HepG2 (cell line): Measurements from ENCODE around the gene PHF2. TPM values are rescaled to one million over a fixed set of nuclear protein-coding genes. Genes with fewer than 3 reads are reported as not detected.

Experiments used
- ATAC-seq: fragments of 200-7000 bp; cut with Tn5 transposase; 3 replicates; pipeline ENCODE4 v1.9.1; 2020; ENCODE audit warnings: mild to moderate bottlenecking, moderate library complexity
- BruUV-seq: library from RNA; stranded (reverse); fragments of 400-500 nt; replicated peaks from 2 replicates; lab custom pipeline; 2021; lab: Mats Ljungman, UMichigan
- CTCF ChIA-PET: fragments of 300-600 bp; formaldehyde crosslinking; extraction: SDS; loops from one replicate; lab custom pipeline; 2021; ENCODE audit warnings: low total read pairs, inconsistent platforms, low intra/inter-chr PET ratio; lab: Yijun Ruan, JAX
- POLR2A ChIA-PET: fragments of 350-600 bp; sonication (Branson Sonifier 250); formaldehyde crosslinking; loops from one replicate; lab custom pipeline; 2020; ENCODE audit warnings: antibody characterized with exemption, inconsistent platforms; lab: Yijun Ruan, JAX
- DNase-seq: peaks from one replicate; pipeline ENCODE4 v3.0.0-alpha.2; 2015; ENCODE audit warnings: low spot score
- FAIRE-seq: peaks from 3 replicates; lab custom pipeline; 2011; peaks lifted over from hg19 to GRCh38; lab: Jason Lieb, UNC
- H2AFZ ChIP-seq: one replicate; pipeline ENCODE4 v1.6.1; 2011; ENCODE audit warnings: low read length, inconsistent platforms
- H3K27ac ChIP-seq: fragments of 300-600 bp; 3 replicates; pipeline ENCODE4 v1.8.0; 2011; ENCODE audit warnings: mixed run types, mild to moderate bottlenecking, mixed read lengths, low read length, inconsistent platforms; ENCODE audit not compliant: insufficient read depth; ENCODE audit errors: extremely low read length
- H3K27me3 ChIP-seq, 2 experiments: fragments of 200-600 bp in 1 of 2; 2 replicates in 1 of 2; 3 replicates in 1 of 2; pipeline versions ENCODE4 v1.6.0 to v1.8.0; 2011; ENCODE audit warnings: low read length in 2 of 2, mild to moderate bottlenecking in 2 of 2, moderate library complexity in 2 of 2, inconsistent platforms in 1 of 2; ENCODE audit not compliant: insufficient read depth in 2 of 2, control insufficient read depth in 1 of 2
- H3K36me3 ChIP-seq, 2 experiments: fragments of 200-600 bp in 1 of 2; replicated peaks in 1 of 2; 2 replicates in 1 of 2; 3 replicates in 1 of 2; pipeline versions ENCODE4 v1.5.1 to v1.8.0; 2011; ENCODE audit warnings: low read length in 2 of 2, inconsistent platforms in 1 of 2; ENCODE audit not compliant: insufficient read depth in 2 of 2, control insufficient read depth in 1 of 2
- H3K4me1 ChIP-seq: 2 replicates; pipeline ENCODE4 v1.5.1; 2012; ENCODE audit warnings: low read length, inconsistent platforms; ENCODE audit not compliant: insufficient read depth
- H3K4me2 ChIP-seq: 2 replicates; pipeline ENCODE4 v1.6.0; 2011; ENCODE audit warnings: low read depth, low read length, inconsistent platforms
- H3K4me3 ChIP-seq, 3 experiments: fragments of 200-600 bp in 1 of 3; sonication (generic), shearing (Covaris generic) in 1 of 3; replicated peaks in 1 of 3; 2 replicates each; pipeline ENCODE4 v1.5.1; 2011 to 2016; ENCODE audit warnings: low read length in 3 of 3, inconsistent platforms in 2 of 3, low read depth in 2 of 3, mild to moderate bottlenecking in 2 of 3, control low read depth in 1 of 3, mixed read lengths in 1 of 3; ENCODE audit not compliant: insufficient read depth in 1 of 3
- H3K79me2 ChIP-seq: one replicate; pipeline ENCODE4 v1.6.1; 2011; ENCODE audit warnings: low read length, inconsistent platforms; ENCODE audit not compliant: insufficient read depth
- H3K9ac ChIP-seq: 2 replicates; pipeline ENCODE4 v1.6.0; 2011; ENCODE audit warnings: mild to moderate bottlenecking, low read depth, low read length, inconsistent platforms; ENCODE audit not compliant: insufficient read depth
- H3K9me3 ChIP-seq: 2 replicates; pipeline ENCODE4 v1.5.1; 2012; ENCODE audit warnings: mild to moderate bottlenecking, low read length
- H4K20me1 ChIP-seq: 2 replicates; pipeline ENCODE4 v1.6.0; 2011; ENCODE audit warnings: inconsistent platforms, mild to moderate bottlenecking, low read length, moderate library complexity; ENCODE audit not compliant: insufficient read depth
- BCL6 ChIP-seq: IDR thresholded peaks from 2 replicates; pipeline ENCODE4 v1.6.1; 2016; ENCODE audit warnings: missing genetic modification reagents, missing compliant biosample characterization
- GLI4 ChIP-seq: sonication (generic); formaldehyde crosslinking; IDR thresholded peaks from 2 replicates; pipeline ENCODE4 v1.5.1; 2020; ENCODE audit warnings: missing genetic modification reagents, mild to moderate bottlenecking, moderate library complexity, borderline replicate concordance
- MIER2 ChIP-seq: IDR thresholded peaks from 2 replicates; pipeline ENCODE4 v1.6.1; 2016; ENCODE audit warnings: missing biosample characterization, missing genetic modification reagents
- MXD4 ChIP-seq: IDR thresholded peaks from 2 replicates; pipeline ENCODE4 v1.6.1; 2016; ENCODE audit warnings: mild to moderate bottlenecking, missing biosample characterization, missing genetic modification reagents
- NFRKB ChIP-seq: fragments of 450-650 bp; IDR thresholded peaks from 2 replicates; pipeline ENCODE4 v1.6.1; 2017
- NR2C2 ChIP-seq: sonication (generic); formaldehyde crosslinking; IDR thresholded peaks from 2 replicates; pipeline ENCODE4 v1.4.0; 2020; ENCODE audit warnings: missing genetic modification reagents, mild to moderate bottlenecking, moderate library complexity, borderline replicate concordance
- ZMYM3 ChIP-seq: sonication (generic); formaldehyde crosslinking; IDR thresholded peaks from 2 replicates; pipeline ENCODE4 v1.5.1; 2020; ENCODE audit warnings: mild to moderate bottlenecking, missing genetic modification reagents
- ZNF292 ChIP-seq: sonication (generic); formaldehyde crosslinking; IDR thresholded peaks from 2 replicates; pipeline ENCODE4 v1.8.1; 2022; ENCODE audit warnings: mild to moderate bottlenecking, low read depth, missing genetic modification reagents, borderline replicate concordance
- ZNF616 ChIP-seq: sonication (generic); formaldehyde crosslinking; IDR thresholded peaks from 2 replicates; pipeline ENCODE4 v1.5.0; 2020; ENCODE audit warnings: low read depth, mild to moderate bottlenecking, missing genetic modification reagents
- ZSCAN25 ChIP-seq: sonication (generic); formaldehyde crosslinking; IDR thresholded peaks from 2 replicates; pipeline ENCODE4 v1.8.0; 2022; ENCODE audit warnings: mild to moderate bottlenecking, missing genetic modification reagents
- WGBS: methylation state at CpG from one replicate; pipeline ENCODE4 v1.1.6; 2017; ENCODE audit warnings: low lambda C conversion rate; 5-methylcytosine and 5-hydroxymethylcytosine counted together
- in situ Hi-C: cut with HindIII; loops from 2 replicates; pipeline ENCODE4 v1.10.0; 2017; ENCODE audit warnings: low pct_unique_long_range_greater_than_20kb; ENCODE audit not compliant: extremely low pct_ligation_motif_present
- intact Hi-C: fragments of 100-400 bp; cut with micrococcal nuclease; formaldehyde crosslinking; loops from one replicate; pipeline ENCODE4 v1.10.0; 2022; ENCODE audit not compliant: unreplicated experiment
- polyA plus RNA-seq, 8 experiments: library from polyadenylated mRNA; depleted of rRNA in 3 of 8; stranded (reverse) in 7 of 8; unstranded in 1 of 8; fragments of >200 nt; fragmentation: Illumina TruSeq in 4 of 8; extraction: Trizol in 4 of 8; gene quantifications; 2 replicates each; pipeline versions ENCODE4 v1.2.1 to v1.2.3, GENCODE V29; 2011 to 2016; ENCODE audit warnings: low read depth in 4 of 8, missing spikeins in 1 of 8, mixed read lengths in 1 of 8; ENCODE audit not compliant: insufficient read depth in 1 of 8
- total RNA-seq, 5 experiments: library from RNA; depleted of rRNA; stranded (reverse); fragments of >200 nt; fragmentation: Illumina TruSeq; extraction: Trizol; gene quantifications; 2 replicates each; pipeline ENCODE4 v1.2.3, GENCODE V29; 2016; ENCODE audit warnings: low read depth in 1 of 5
- TF ChIP-seq, protein P1 (sequence below): sonication (generic); formaldehyde crosslinking; IDR thresholded peaks from 2 replicates; pipeline ENCODE4 v1.4.0; 2020; ENCODE audit warnings: missing genetic modification reagents, mild to moderate bottlenecking, borderline replicate concordance
- TF ChIP-seq, protein P2 (sequence below): sonication (generic); formaldehyde crosslinking; IDR thresholded peaks from 2 replicates; pipeline ENCODE4 v1.4.0; 2020; ENCODE audit warnings: low read depth, missing genetic modification reagents
- TF ChIP-seq, protein P3 (sequence below): sonication (generic); formaldehyde crosslinking; IDR thresholded peaks from 2 replicates; pipeline ENCODE4 v1.4.0; 2020; ENCODE audit warnings: missing genetic modification reagents
- TF ChIP-seq, protein P4 (sequence below): sonication (generic); formaldehyde crosslinking; IDR thresholded peaks from 2 replicates; pipeline ENCODE4 v1.8.1; 2023; ENCODE audit warnings: mild to moderate bottlenecking, moderate library complexity, missing genetic modification reagents

Gene PHF2
- total and polyA plus RNA-seq, 2 of the 13 experiments (the other 11 are each of a cell fraction or from before 2014, with no cell fraction given): 6.6 to 9.1 TPM

DNA sequence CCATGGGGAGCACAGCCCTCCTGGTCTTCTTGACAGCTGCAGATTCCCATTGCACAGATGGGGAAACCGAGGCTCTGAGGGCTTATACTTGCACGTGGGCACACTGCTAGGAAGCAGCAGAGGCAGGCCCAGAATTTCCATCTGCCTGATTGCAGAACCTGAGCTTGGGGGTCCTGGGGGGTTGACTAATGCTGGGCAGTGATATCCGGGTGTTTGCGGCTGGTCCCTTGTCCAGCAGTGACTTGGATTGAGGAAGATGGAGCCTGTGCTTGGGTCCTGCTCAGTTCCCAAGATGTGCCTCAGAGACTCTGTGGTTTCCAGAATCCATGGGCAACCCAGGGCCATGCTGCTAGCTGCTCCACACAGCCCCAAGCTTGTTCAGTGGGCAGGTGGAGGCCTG, 91.2 kb downstream of the PHF2 start:
- H3K4me1 ChIP-seq: no peaks in the 10 kb centered on the region
- H3K4me2 ChIP-seq: no peak overlapping the region
- ATAC-seq (no peak), FAIRE-seq (no peak), DNase-seq (no peak)
- CTCF ChIA-PET: no interaction called here
- no peaks in the 10 kb centered on the region for H3K9me3 ChIP-seq
- no peak overlapping the region for H3K4me3 ChIP-seq
- no peak overlapping the region for H3K9ac ChIP-seq
- intact Hi-C loops (no loop called here), in situ Hi-C loops (no loop called here)
- H4K20me1 ChIP-seq: no peaks in the 10 kb centered on the region
- H3K27me3 ChIP-seq: no peaks in the 10 kb centered on the region
- TF ChIP-seq, protein P1, sequence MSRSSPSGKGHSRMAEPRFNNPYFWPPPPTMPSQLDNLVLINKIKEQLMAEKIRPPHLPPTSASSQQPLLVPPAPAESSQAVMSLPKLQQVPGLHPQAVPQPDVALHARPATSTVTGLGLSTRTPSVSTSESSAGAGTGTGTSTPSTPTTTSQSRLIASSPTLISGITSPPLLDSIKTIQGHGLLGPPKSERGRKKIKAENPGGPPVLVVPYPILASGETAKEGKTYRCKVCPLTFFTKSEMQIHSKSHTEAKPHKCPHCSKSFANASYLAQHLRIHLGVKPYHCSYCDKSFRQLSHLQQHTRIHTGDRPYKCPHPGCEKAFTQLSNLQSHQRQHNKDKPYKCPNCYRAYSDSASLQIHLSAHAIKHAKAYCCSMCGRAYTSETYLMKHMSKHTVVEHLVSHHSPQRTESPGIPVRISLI (CRISPR knock-in tag): no peak
- TF ChIP-seq BCL6 (CRISPR knock-in tag) (no peak), NFRKB (no peak), ZSCAN25 (CRISPR knock-in tag) (no peak), GLI4 (CRISPR knock-in tag) (no peak), MXD4 (CRISPR knock-in tag) (no peak), NR2C2 (no peak), ZNF292 (CRISPR knock-in tag) (no peak), ZMYM3 (CRISPR knock-in tag) (no peak), MIER2 (CRISPR knock-in tag) (no peak), ZNF616 (CRISPR knock-in tag) (no peak)
- TF ChIP-seq, protein P2, sequence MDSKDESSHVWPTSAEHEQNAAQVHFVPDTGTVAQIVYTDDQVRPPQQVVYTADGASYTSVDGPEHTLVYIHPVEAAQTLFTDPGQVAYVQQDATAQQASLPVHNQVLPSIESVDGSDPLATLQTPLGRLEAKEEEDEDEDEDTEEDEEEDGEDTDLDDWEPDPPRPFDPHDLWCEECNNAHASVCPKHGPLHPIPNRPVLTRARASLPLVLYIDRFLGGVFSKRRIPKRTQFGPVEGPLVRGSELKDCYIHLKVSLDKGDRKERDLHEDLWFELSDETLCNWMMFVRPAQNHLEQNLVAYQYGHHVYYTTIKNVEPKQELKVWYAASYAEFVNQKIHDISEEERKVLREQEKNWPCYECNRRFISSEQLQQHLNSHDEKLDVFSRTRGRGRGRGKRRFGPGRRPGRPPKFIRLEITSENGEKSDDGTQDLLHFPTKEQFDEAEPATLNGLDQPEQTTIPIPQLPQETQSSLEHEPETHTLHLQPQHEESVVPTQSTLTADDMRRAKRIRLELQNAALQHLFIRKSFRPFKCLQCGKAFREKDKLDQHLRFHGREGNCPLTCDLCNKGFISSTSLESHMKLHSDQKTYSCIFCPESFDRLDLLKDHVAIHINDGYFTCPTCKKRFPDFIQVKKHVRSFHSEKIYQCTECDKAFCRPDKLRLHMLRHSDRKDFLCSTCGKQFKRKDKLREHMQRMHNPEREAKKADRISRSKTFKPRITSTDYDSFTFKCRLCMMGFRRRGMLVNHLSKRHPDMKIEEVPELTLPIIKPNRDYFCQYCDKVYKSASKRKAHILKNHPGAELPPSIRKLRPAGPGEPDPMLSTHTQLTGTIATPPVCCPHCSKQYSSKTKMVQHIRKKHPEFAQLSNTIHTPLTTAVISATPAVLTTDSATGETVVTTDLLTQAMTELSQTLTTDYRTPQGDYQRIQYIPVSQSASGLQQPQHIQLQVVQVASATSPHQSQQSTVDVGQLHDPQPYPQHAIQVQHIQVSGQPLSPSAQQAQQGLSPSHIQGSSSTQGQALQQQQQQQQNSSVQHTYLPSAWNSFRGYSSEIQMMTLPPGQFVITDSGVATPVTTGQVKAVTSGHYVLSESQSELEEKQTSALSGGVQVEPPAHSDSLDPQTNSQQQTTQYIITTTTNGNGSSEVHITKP (CRISPR knock-in tag): no peak
- TF ChIP-seq, protein P3, sequence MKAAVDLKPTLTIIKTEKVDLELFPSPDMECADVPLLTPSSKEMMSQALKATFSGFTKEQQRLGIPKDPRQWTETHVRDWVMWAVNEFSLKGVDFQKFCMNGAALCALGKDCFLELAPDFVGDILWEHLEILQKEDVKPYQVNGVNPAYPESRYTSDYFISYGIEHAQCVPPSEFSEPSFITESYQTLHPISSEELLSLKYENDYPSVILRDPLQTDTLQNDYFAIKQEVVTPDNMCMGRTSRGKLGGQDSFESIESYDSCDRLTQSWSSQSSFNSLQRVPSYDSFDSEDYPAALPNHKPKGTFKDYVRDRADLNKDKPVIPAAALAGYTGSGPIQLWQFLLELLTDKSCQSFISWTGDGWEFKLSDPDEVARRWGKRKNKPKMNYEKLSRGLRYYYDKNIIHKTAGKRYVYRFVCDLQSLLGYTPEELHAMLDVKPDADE: no peak
- TF ChIP-seq, protein P4, sequence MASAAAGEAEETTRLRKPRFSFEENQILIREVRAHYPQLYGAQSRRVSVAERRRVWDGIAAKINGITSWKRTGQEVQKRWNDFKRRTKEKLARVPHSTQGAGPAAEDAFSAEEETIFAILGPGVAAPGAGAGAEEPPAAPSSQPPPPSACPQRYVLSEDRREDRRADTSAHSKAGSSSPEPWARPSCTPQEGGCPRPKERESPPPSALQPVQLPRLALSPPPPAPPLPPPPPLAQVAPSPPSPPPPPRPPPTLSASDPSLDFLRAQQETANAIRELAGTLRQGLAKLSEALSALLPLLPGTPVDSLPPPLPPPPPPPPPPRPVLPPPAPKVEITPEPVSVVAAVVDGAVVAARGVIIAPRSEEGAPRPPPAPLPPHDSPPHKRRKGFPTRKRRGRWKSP (CRISPR knock-in tag): no peak
- H2AFZ ChIP-seq: no peak overlapping the region
- no TSS peak for BruUV-seq
- no peaks in the 10 kb centered on the region for H3K79me2 ChIP-seq
- WGBS: 74% methylated on average over 2 of the region's 4 CpGs
- peaks cover 0 to 2% of the 10 kb centered on the region in 2 experiments; a peak in 2 of 5 replicates for H3K36me3 ChIP-seq
- POLR2A ChIA-PET: no interaction called here
- no peak overlapping the region for H3K27ac ChIP-seq
